Fibroblast of skin of scalp (primary cell): ENCODE results near the gene APOL4.
"Not testable (repeated sequence)": the region's sequence is repeated elsewhere in the genome, so short reads cannot be mapped to it uniquely, and the experiment has no call there.

ENCODE experiments used
- DNase-seq: peaks from one replicate; pipeline ENCODE4 v3.0.0-alpha.2; 2013

APOL4 gene

GRCh38 chr22:36204632-36205015 is 3.0 kb upstream of the APOL4 start:
- DNase-seq = no peak

DNA sequence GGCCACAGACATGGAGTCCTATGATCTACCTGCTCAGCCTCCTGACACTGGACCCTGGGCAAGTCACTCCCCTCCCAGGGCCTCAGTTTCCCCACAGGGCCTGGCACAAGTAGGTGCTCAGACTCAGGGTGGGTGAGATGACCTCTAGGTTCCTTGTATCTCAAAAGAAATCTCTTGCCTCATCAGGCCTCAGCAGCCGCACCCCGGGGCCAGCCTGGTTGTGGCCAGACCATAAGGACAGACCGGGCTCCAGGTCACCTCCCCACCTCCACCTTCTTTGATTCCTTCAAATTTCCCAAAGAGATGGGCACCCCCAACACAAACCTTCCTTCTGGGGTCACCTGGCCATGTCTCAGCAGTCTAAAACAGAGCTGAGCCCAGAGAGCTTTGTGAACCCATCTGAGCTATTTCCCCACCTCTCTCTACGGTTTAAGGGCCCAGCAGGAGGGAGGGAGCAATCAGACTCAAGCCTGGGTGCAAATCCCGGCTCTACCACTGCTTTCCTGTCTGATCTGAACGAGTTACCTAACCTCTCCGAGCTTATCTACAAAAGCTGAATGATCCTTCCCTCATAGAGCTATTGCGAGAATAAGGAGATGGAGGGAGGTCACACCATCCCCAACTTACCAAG is 2.5 kb upstream of the APOL4 start:
- no peak for DNase-seq

DNA sequence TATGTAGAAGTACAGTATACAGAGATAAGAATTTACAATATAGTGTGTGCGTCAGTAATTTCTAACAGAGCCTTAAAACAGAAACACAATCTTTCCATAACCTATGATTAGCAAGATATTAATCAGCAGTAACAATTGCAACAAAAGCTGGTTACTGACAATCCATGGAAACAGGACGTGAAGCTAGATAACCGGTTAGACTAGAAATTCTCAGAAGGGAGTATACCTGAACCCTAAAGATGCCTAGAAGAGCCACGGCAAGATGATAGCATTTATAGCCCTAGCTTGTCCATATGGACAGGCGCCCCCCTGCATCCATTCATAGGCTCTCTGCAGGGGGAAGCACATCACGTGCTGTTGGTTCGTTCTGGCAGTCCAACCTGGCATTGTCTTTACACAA is 1.8 kb upstream of the APOL4 start:
- not testable (repeated sequence) for DNase-seq

- not testable (repeated sequence) for DNase-seq
These were observed 1.3 kb upstream of the APOL4 start for GRCh38 chr22:36202906-36203305.

GRCh38 chr22:36201025-36201424 is 584 bp downstream of the APOL4 start:
- not testable (repeated sequence) for DNase-seq

- DNase-seq = no peak
These were observed 2.5 kb downstream of the APOL4 start for GRCh38 chr22:36199001-36199551.

GRCh38 chr22:36198536-36198935 is 3.1 kb downstream of the APOL4 start:
- DNase-seq = no peak

GRCh38 chr22:36197514-36198146 is 4.0 kb downstream of the APOL4 start:
- DNase-seq = no peak

GRCh38 chr22:36197065-36197440 is 4.6 kb downstream of the APOL4 start:
- DNase-seq = peak; percentile 85

DNA sequence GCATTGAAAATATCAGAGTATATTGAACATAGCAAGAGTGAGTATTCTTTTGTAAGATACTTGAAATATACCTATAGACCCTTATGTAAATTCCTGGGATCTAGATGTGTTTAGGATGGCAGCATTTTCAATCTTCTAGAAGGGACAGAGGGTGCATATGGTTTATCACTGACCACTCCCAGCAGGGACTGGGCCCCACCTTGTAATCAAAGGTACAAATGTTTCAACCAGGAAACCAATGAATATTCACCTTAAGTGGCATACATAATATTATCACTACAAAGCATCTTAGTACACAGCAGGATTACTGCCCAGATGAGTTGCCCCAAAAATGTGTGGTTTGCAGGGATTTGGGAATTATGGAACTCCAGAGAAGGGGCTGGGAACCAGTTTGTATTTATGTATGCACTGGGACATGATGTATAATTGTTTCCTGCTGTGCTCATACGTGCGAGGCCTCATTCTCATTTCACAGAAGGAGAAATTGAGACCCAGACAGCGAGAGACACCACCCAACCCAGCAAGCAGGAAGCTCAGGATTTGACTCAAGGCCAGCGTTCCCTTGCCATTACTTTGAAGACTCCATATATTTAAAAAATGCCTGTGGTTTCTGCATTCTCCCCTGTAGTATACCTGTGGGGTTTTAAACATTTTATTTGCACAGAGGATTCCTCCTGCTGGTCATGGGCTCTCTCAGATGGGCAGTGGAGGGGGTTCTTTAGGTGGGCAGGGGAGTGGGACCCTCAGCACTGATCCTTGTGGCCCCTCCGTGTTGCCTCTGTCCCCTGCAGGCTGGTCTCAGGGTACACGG is 5.2 kb downstream of the APOL4 start:
- peak; percentile 56 for DNase-seq

- peak; percentile 85 for DNase-seq
These were observed 6.6 kb downstream of the APOL4 start for GRCh38 chr22:36194971-36195370.

DNA sequence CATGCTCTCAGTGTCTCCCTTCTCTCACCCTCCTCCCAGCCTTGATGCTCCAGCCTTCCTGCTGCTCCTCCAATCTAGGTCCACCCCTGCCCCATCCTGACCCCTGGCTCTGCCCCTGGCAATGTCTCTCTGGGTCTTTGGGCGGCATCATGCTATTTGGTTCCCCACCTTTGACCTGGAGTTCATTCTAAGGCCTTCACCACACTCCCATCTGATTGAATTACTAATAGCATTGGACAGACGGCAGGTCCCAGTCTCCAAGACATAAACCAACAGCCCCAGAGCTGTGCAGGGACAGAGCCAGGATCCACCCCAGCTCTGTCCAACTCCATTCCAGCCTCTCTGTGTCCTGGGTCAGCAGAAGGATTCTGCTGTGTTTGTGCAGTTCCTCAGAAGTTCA is 7.2 kb downstream of the APOL4 start:
- no peak for DNase-seq

GRCh38 chr22:36193577-36193976 is 8.0 kb downstream of the APOL4 start:
- no peak for DNase-seq

- no peak for DNase-seq
These were observed 8.4 kb downstream of the APOL4 start for GRCh38 chr22:36193171-36193570.

GRCh38 chr22:36192542-36192941 is 9.1 kb downstream of the APOL4 start:
- peak; percentile 18 for DNase-seq

GRCh38 chr22:36191106-36191836 is 10.3 kb downstream of the APOL4 start:
- DNase-seq = no peak

DNA sequence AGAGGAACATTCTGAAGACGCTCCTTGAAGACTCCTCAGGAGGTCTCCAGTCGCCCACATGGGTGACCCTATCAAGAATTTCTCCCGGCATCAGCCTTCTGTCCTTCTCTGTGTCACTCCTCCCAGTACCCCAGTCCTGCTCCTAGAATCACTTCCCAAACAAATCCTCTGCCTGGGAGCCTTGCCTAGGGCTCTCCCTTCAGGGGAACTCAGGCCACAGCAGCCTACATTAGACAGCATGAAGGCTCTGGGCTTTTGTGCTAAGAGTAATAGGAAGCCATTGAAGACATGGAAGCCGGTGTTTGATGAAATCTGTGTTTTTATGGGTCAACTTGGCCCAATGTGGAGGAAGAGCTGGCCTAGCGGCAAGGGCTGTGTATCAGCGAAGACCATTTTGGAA is 13.7 kb downstream of the APOL4 start:
- DNase-seq = not testable (repeated sequence)

DNA sequence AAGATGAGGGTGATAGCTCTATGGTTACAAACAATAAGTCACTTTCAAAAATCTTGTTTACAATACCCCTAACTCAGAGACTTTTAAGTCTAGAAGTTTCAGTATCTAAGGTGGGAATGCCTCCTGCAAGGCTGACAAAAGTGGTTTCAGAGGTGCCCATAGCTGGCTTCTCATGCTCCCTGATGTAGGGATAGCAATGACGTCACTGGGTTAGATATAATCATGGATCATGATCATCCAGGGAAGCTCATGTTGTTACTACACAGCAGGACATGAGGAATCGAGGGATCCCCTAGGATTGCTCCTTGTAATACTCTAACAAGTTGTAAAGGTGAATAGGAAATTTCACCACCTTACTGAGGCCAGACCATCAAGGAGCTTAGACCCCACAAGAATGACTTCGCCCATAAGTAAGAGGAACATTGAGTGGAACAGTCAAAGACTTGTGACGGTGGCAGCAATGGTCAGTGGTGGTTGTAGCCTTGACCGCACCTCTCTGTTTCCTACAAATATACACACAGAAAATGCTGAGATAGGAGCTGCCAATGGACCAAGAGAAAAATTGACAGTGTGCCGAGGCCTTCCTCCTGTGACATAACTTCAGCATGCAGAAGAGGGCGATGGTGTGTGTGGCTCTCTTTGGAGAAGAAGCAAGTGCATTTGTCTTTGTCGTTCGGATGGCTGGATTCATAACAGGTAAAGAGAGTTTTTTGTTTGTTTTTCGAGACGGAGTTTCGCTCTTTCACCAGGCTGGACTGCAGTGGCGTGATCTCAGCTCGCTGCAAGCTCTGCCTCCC is 15.6 kb downstream of the APOL4 start:
- no peak for DNase-seq

DNA sequence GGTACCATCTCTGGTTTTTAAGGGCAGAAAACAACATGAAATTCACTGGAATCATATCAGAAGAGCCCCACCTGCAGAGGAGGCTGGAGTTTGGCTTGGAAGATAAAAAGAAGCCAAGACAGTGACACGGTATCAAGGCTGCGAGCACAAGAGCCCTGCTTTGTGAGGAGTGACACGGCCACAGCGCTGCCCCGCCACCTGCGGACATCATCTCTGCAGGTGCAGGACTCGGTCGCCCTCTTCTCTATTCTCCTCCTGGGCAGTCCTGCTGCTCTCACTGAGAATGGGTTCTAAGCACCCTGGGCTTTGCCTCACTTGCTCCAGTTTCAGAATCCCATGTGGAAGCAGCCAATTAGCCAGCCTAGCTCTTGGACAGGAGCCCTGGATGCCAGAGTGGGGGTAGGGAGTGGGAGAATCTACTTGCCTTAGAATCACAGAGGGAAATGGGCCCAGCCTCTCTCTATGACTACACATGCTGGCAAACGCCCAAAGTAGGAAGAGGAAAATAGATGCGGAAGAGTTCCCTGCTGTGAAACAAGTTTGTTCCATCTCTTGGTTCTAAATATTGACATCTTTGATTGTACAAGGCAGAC is 17.1 kb downstream of the APOL4 start:
- DNase-seq = peak; percentile 56

GRCh38 chr22:36183446-36183845 is 18.2 kb downstream of the APOL4 start:
- no peak for DNase-seq

GRCh38 chr22:36182857-36183256 is 18.8 kb downstream of the APOL4 start:
- DNase-seq = no peak

DNA sequence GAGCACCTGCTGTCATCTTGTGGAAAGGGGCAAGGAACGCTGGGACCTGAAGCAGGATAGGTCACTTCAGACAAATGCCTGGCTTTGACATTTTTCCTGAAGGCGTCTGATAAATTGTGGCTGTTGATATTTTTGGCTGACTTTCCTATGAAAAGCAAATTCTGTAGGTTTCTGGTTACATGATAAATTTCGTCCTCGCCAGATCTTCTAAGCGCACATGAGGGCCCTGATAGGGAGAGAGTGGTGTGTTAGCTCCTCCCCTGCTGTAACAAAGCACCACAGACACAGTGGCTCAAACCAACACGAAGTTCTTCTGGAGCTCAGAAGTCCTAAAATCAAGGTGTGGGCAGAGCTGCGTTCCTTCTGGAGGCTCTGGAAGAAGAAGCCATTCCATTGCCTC is 19.6 kb downstream of the APOL4 start:
- DNase-seq = no peak
